GM19193 (cell line): ENCODE measurements around the gene NXN.

Experiments used
- POLR2A ChIP-seq: IDR thresholded peaks from 4 replicates; pipeline ENCODE4 v1.6.1; 2011; ENCODE audit not compliant: insufficient read depth, insufficient read length; ENCODE audit errors: extremely low read depth

NXN gene

DNA sequence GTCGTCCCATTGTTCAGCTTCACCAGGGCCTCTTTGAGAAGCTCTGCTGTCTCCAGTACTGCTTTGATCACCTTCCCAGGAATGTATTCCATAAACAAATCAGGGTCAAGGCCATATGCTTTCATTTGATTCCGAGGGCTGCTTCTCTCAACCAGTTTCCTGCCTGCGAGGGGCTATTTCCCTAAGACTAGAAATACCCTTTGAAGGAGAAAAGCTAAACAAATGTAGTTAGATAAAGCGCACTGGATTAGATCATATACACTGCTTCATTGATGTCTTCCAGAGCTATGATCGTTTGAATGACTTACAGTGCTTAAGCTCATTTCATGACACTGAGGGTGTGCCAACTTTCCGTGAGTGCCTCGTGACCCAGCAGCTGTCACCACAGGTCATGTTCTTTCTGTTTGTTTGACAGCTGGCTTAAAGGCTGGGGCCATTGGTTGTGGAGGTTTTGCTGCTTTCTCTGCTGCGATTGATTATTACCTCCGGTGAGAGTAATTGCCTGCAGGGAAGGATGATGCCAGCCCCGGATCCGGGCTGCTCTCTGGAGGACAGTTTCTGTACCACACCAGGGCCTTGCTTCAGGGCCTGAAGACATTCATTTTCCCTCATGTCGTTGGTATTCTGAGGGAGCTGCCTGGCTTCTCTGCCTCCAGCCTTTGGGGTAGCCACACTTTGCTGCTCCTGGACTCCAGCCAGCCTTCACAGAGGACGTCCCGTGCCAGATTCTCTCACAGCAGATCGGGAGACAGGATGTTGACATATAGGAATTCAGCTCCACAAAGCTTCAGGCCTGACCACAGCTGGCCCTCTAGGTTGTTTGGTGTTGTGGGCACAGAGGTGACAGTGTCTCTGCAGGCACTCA, 21.3 kb upstream of the NXN start:
- no peak for TF ChIP-seq POLR2A

- TF ChIP-seq POLR2A, result no peak
Observed at GRCh38 chr17:998111-998510, 18.5 kb upstream of the NXN start.

GRCh38 chr17:996554-997344, 17.2 kb upstream of the NXN start, which contains the start of gene TIMM22:
TIMM22 (plus strand) TSS chr17:997129; CDS start chr17:997143, 14 bp downstream.
- TF ChIP-seq POLR2A, result peak; percentile 94

- no peak for TF ChIP-seq POLR2A
Observed at GRCh38 chr17:992933-993332, 13.4 kb upstream of the NXN start.

- TF ChIP-seq POLR2A, result no peak
Observed at GRCh38 chr17:988561-988960, 9.0 kb upstream of the NXN start.

GRCh38 chr17:987931-988330, 8.4 kb upstream of the NXN start:
- no peak for TF ChIP-seq POLR2A

GRCh38 chr17:986322-986929, 6.8 kb upstream of the NXN start:
- TF ChIP-seq POLR2A, result no peak

GRCh38 chr17:983921-984320, 4.3 kb upstream of the NXN start:
- TF ChIP-seq POLR2A, result no peak

DNA sequence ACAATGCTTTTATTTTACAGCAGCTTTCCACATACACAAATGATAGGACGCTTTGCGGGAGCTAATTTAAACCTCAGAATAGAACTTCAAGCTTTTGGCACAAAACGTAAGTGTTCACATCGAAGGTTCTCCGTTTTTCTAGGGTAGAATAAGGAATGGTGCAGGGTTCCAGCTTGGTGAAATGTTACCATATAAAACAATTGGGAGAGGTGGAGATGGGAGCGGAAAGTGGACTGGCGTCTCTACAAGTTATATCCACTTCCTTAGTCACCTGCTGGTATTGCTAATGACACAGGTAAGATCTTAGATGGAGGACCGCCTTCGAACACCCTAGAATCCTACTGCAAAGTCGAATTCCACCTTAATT, 1.7 kb upstream of the NXN start:
- no peak for TF ChIP-seq POLR2A

DNA sequence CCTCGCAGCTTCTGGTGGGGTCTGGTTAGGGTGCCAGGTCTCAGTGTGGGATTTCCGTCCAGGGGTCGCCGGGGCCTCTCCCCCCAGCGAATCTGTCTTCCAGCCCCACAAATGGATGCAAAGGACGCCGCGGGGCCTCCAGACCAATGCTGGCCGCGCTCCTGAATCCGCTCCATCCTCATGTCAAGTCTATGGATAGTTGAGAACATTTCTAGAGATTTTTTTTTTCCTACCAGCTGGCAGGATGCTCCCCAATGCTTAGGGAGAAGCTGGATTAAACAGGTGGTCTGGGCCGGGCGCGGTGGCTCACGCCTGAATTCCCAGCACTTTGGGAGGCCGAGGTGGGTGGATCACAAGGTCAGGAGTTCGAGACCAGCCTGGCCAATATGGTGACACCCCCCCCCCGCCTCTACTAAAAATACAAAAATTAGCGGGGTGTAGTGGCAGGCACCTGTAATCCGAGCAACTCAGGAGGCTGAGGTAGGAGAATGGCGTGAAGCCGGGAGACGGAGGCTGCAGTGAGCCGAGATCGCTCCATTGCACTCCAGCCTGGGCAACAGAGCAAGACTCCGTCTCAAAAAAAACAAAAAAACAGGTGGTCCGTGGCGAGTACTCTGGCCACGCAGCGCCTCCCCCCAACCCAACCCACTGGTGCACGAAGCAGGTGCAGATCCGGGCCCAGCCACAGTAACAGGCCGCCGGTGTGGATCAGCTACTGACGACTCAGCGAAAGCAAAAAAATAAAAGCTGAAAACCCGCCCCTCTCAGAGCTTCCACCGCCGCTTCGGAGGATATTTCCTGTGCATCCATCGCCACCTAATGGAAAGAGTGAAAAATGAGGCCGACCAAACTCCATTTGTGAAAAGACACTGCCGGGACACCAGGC, 1.1 kb upstream of the NXN start:
- no peak for TF ChIP-seq POLR2A

- TF ChIP-seq POLR2A, result no peak
Observed at GRCh38 chr17:979212-979538, 401 bp downstream of the NXN start.

DNA sequence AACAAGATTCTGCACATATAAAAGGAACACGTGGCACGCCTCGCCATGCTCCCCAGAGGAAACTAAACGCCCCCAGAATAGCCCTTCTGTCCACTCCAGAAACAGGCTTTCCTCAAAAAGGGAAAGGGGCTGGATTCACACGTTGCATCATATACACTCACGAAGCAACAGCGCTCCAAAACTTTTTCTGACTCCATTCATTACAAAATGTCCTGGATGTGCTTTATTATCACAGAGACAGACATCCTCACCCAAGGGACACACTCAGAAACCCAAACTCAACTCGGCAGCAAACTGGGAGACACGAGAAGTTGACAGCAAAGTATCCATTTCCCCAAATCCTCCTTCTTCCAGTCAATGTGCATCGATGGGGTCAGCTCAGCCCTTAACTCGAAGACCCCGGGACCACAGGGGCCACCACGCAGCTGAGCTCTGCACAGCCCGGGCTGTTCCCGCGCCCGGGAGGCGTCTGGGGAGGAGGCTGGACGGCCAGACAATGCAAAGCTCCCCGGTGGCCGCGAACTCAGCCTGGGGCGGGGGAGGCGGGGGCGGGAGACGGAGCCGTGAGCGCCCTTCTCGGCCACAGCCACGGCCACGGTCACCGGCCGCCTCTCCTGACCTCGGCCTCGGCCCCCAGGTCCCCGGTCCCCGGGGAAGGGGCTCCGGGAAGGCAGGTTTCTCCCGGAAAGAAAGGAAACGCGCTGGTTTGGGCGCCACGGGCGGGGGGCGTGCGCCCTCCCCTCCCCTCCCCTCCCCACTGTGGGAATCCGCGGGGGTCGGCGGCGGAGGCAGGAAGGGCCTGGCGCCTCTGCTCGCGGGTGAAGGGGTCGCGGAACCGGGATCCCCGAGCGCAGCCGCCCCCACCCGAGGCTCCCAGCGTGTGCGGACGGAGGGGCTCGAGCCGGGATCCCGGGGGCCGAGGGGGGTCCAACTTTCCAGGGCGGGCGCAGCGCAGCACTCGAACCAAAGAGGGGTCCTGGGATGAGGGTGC, 1.2 kb downstream of the NXN start:
- TF ChIP-seq POLR2A, result no peak

DNA sequence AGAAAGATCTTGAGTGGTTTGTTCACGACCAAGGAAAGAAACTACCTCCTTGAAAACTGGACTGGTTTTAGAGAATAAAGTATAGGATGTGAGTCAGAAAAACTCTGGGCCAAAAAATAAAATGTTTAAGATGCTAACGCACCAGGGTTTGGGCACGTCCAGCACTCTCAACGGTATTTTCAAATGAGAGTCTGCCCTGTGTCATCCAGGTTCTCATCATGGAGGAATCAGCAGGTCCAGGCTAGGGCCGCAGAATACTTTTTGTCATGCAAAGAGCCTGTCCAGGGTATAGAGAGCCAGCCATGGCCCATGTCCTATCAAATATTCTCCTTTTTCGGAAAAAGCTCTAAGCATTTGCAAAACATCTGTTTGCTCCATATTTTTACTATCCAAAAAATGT, 2.4 kb downstream of the NXN start:
- no peak for TF ChIP-seq POLR2A
